Mucosa of descending colon (tissue), 3 donors: ENCODE results near the gene NOXA1. TPM values are rescaled to one million over a fixed set of nuclear protein-coding genes. Genes with fewer than 3 reads are reported as not detected.

Experiments used
- ATAC-seq: fragments of 200-7000 bp; cut with Tn5 transposase; one replicate; pipeline ENCODE4 v1.9.1; 2020; ENCODE audit warnings: mild to moderate bottlenecking, moderate library complexity
- DNase-seq, 3 donors: peaks; one replicate each; pipeline ENCODE4 v3.0.0-alpha.2; 2020
- H3K36me3 ChIP-seq: fragments of 200-600 bp; one replicate; pipeline ENCODE4 v1.8.0; 2021; ENCODE audit warnings: low read depth, mild to moderate bottlenecking
- H3K4me1 ChIP-seq: fragments of 200-600 bp; one replicate; pipeline ENCODE4 v1.8.0; 2021; ENCODE audit warnings: low read depth, mild to moderate bottlenecking
- H3K4me3 ChIP-seq: fragments of 200-600 bp; one replicate; pipeline ENCODE4 v1.8.0; 2021; ENCODE audit warnings: mild to moderate bottlenecking
- H3K9me3 ChIP-seq: fragments of 200-600 bp; one replicate; pipeline ENCODE4 v1.8.0; 2021; ENCODE audit warnings: mild to moderate bottlenecking
- intact Hi-C, 2 donors: fragments of 100-400 bp; cut with DNase I in 1 of 2; cut with micrococcal nuclease in 1 of 2; formaldehyde crosslinking; loops; one replicate each; pipeline versions ENCODE4 v1.11.0 to v1.11.1; 2022; cut with DNase I, micrococcal nuclease
- microRNA-seq: library from miRNA; unstranded; fragments of <30 nt; microRNA quantifications from one replicate; pipeline ENCODE4, GENCODE V29; 2019
- total RNA-seq, 3 donors: library from RNA; stranded (reverse); fragmentation: NEBNext Ultra II Directional in 2 of 3; extraction: Animal tissue kit (Norgen Biotek cat#: 25700) in 2 of 3; gene quantifications; one replicate each; pipeline versions ENCODE4 v1.2.1 to v1.2.4, GENCODE V29; 2021 to 2023
- TF ChIP-seq, protein P1 (sequence below): fragments of 200-600 bp; IDR thresholded peaks from one replicate; pipeline ENCODE4 v1.8.0; 2022; ENCODE audit warnings: antibody characterized with exemption, mild to moderate bottlenecking
- donor health status: DM: no; HTN: no; CAD: no; lungs with moderate emphysema.
- donor health status: DM: no; HTN: no; CAD: no.
- donor health status: DM: no; HTN: yes; CAD: no.

The NOXA1 gene
- total RNA-seq, 3 donors from 2014 or later = 18.0 to 41.5 (median 27.2) TPM

DNA sequence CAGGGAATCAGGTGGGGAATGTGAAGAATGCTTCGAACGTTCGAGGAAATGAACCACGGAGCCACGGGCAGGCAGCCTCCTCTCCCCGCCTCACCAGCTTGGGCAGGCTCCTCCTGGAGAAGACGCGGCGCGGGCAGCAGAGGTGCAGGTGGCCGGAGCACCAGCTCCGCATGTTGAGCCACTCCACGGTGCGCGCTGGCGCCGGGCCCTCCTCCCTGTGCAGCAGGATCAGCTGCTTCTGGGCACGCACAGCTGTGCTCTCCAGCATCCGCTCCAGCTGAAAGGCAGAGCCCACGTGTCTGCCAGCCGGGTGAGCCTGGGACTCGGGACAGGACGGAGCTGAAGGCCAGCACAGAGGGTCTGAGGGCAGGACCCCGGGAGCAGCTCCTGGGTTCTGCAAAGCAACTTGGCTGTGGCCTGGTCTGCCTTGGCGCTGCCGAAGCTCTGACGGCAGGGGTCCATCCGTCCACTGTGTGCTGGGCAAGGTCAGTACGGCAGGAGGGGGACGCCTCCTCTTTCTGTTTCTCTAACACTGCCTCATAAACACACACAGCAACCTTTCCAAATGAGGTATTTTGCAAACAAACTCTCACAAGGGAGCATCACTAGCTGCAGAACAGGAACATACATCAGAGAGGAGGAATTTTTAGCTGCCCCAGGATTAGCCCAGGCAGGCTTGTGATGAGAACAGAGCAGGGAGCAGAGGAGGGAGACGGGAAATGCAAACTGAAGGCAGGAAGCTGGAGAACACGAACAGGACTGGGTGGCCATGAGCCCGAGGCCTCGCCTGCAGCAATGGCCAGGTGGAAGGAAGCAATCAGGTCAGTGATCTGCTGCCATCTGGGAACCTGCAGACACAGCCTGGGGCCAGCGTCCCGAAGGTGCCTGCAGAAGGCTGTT is 56.0 kb downstream of the NOXA1 start:
- Histone ChIP-seq H3K9me3 (peaks cover 15% of the 10 kb centered on the region), H3K36me3 (no peaks in the 10 kb centered on the region), H3K4me1 (no peaks in the 10 kb centered on the region), H3K4me3 (no peak overlapping the region)
- ATAC-seq (no peak), DNase-seq (peak in 2 of 3 donors; percentile 15 to 34)
- TF ChIP-seq, protein P1, sequence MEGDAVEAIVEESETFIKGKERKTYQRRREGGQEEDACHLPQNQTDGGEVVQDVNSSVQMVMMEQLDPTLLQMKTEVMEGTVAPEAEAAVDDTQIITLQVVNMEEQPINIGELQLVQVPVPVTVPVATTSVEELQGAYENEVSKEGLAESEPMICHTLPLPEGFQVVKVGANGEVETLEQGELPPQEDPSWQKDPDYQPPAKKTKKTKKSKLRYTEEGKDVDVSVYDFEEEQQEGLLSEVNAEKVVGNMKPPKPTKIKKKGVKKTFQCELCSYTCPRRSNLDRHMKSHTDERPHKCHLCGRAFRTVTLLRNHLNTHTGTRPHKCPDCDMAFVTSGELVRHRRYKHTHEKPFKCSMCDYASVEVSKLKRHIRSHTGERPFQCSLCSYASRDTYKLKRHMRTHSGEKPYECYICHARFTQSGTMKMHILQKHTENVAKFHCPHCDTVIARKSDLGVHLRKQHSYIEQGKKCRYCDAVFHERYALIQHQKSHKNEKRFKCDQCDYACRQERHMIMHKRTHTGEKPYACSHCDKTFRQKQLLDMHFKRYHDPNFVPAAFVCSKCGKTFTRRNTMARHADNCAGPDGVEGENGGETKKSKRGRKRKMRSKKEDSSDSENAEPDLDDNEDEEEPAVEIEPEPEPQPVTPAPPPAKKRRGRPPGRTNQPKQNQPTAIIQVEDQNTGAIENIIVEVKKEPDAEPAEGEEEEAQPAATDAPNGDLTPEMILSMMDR = no peak
- intact Hi-C loops = no loop called here

DNA sequence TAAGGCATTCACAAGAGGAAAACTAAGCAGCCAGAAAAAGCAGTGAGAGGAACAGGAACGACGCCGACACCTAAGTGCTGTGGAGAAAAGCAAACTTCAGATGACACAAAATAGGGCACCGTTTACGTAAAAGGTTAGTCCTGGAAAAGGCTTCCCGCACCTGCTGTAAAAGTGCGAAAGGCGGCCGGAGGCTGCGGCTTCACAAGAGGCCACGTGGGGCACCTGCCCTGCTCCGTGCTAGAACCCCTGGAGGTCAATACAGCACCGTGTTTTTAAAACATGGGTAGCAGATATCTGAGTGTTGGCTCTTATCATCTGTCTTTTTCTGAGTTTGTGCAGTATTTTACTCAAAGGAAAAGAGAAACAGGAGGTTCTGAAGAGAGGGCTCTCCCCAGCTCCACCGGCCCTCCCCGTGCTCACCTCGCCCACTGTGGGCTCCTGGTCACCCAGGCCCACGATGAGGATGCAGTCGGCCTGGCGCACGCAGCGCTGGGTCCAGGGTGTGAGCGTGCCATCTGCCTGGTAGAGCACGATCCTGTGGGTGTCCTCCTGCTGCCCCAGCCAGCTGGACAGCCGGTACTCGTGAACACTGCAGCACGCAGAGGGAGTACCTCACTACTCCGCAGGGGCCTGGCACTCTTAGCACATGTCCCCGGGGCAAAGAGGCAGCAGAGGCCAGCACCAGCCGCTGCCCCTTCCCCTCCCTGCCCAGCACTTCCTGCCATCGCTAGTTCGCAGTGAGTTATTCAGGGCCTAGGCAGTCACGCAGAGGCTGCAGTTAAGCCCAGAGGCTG is 56.9 kb downstream of the NOXA1 start:
- no peak overlapping the region for H3K4me3 ChIP-seq
- ATAC-seq = no peak
- intact Hi-C loops = no loop called here
- H3K9me3 ChIP-seq = peaks cover 11% of the 10 kb centered on the region
- TF ChIP-seq, protein P1 = no peak
- no peaks in the 10 kb centered on the region for H3K36me3 ChIP-seq
- DNase-seq = peak in 1 of 3 donors; percentile 41
- H3K4me1 ChIP-seq = no peaks in the 10 kb centered on the region

DNA sequence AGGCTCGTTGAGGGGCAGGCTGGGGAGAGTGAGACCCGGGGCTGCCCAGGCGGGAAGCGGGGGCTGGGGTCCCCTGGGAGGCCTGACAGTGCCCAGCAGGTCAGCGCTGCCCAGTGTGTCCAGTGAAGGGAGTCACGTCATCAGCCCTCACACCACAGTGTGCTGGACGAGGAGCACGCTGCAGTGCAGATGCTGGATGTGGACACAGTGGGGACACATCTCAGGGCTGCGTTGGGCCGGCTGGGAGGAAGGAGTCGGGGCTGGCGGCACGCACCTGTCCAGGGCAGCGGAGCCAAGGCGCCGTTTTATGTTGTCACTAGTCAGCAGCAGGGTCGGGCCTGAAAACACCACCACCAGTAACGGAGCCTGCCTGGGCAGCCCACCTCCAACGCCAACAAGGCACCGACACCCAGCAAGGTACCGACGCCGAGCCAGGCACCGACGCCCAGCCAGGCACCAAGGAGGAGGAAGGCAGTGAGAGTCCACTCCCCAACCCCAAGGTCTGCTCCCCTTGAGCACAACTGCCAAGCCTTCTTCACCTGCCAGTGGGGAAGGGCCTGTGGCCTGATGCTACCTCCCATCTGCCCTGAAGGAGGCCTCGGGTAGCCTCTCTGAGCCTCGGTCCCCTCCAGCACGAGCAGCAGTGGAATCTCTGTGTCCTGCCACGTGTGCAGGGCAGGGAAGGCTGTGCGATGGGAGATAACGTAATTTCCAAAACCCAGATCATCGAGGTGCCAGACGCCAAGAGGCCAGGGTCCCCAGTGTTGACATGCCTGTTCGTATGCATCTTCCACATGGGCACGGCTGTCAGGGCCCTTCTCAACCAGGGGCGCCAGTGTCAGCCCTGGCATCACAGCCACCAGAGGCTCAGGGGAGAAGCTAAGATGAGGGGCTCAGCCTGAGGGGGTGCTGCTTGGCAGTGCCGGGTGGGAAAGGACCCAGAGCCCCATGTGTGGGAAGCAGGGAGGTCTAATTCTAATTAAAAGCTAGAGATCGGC is 57.8 kb downstream of the NOXA1 start:
- intact Hi-C loops = no loop called here
- DNase-seq = peak in 2 of 3 donors; percentile 14 to 48
- Histone ChIP-seq H3K4me3 (no peak overlapping the region), H3K9me3 (peaks cover 2% of the 10 kb centered on the region), H3K4me1 (no peaks in the 10 kb centered on the region), H3K36me3 (no peaks in the 10 kb centered on the region)
- no peak for ATAC-seq
- TF ChIP-seq, protein P1 = no peak

DNA sequence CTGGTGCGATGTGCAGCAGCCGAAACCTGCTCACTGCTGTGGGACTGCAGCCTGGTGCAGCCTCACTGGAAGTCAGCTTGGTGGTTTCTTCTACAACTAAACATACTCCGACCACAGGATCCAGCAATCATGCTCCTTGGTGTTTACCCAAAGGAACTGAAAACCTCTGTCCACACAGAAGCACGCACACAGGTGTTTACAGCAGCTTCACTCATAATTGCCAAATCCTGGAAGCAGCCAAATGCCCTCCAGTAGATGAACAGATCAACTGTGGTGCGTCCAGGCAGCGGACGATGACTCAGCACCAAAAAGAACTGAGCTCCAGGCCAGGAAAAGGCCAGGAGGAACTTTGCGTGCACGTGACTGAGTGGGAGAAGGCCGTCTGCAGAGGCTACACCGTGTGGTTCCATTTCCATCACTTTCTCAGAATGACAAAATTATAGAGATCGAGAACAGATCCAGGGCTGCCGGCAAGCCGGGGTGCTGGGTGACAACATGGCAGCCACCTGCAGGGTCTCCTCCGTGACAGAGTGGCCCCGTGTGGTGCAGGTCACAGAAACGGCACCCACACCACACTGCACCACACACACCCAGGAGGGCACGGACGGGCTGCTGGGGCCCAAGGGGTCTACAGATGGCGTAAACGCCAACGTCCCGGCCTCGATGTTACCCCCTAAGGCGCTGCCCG is 59.0 kb downstream of the NOXA1 start:
- no peaks in the 10 kb centered on the region for H3K9me3 ChIP-seq
- ATAC-seq (peak; percentile 40), DNase-seq (peak; percentile 24 to 50 (median 35))
- H3K4me3 ChIP-seq = no peak overlapping the region
- intact Hi-C loops = no loop called here
- H3K36me3 ChIP-seq = no peaks in the 10 kb centered on the region
- TF ChIP-seq, protein P1 = no peak
- no peaks in the 10 kb centered on the region for H3K4me1 ChIP-seq

Small RNAs within 50 kb of the gene (microRNA-seq; reads per million reads assigned to microRNA genes)
- not detected for gene MIR7114

Other genes starting within 250 kb of the NOXA1 start
- 10 to 100 TPM; 60.8 to 65.9 (median 61.7) TPM for gene ANAPC2, start 234.8 kb upstream of the NOXA1 start, total RNA-seq
- 10 to 100 TPM; 56.7 to 71.1 (median 64.0) TPM for gene SSNA1, start 234.7 kb upstream of the NOXA1 start, total RNA-seq
- gene TPRN, start 222.7 kb upstream of the NOXA1 start, total RNA-seq = 100 to 1,000 TPM in 2 of 3 donors, 10 to 100 TPM in 1; 73.8 to 170 (median 122) TPM
- 10 to 100 TPM; 30.6 to 40.4 (median 40.0) TPM for gene TMEM203, start 217.7 kb upstream of the NOXA1 start, total RNA-seq
- 10 to 100 TPM; 15.9 to 19.7 (median 19.0) TPM for gene NDOR1, start 217.7 kb upstream of the NOXA1 start, total RNA-seq
- 1 to 10 TPM; 5.3 to 7.1 (median 5.8) TPM for gene RNF208, start 201.2 kb upstream of the NOXA1 start, total RNA-seq
- not detected for gene CYSRT1, start 198.2 kb upstream of the NOXA1 start, total RNA-seq
- not detected for gene RNF224, start 195.9 kb upstream of the NOXA1 start, total RNA-seq
- not detected for gene SLC34A3, start 192.5 kb upstream of the NOXA1 start, total RNA-seq
- gene TUBB4B, start 182.1 kb upstream of the NOXA1 start, total RNA-seq = 100 to 1,000 TPM; 286 to 379 (median 332) TPM
- not detected for gene STPG3, start 172.1 kb upstream of the NOXA1 start, total RNA-seq
- gene NELFB, start 168.1 kb upstream of the NOXA1 start, total RNA-seq = 10 to 100 TPM; 52.9 to 66.2 (median 60.5) TPM
- gene TOR4A, start 145.7 kb upstream of the NOXA1 start, total RNA-seq = 10 to 100 TPM; 23.3 to 48.6 (median 45.3) TPM
- gene NRARP, start 121.1 kb upstream of the NOXA1 start, total RNA-seq = 100 to 1,000 TPM in 2 of 3 donors, 10 to 100 TPM in 1; 61.4 to 171 (median 146) TPM
- 10 to 100 TPM; 39.4 to 56.7 (median 40.1) TPM for gene EXD3, start 231 bp upstream of the NOXA1 start, total RNA-seq
- gene ENTPD8, start 18.0 kb downstream of the NOXA1 start, total RNA-seq = 100 to 1,000 TPM in 1 of 3 donors, 10 to 100 TPM in 2; 36.7 to 127 (median 74.8) TPM
- gene NSMF, start 35.9 kb downstream of the NOXA1 start, total RNA-seq = 10 to 100 TPM; 30.1 to 48.0 (median 43.4) TPM
- gene PNPLA7, start 127.0 kb downstream of the NOXA1 start, total RNA-seq = 10 to 100 TPM; 16.7 to 27.4 (median 17.2) TPM
- 10 to 100 TPM; 67.1 to 93.8 (median 93.5) TPM for gene MRPL41, start 128.5 kb downstream of the NOXA1 start, total RNA-seq
- 10 to 100 TPM; 24.5 to 33.5 (median 29.3) TPM for gene DPH7, start 155.5 kb downstream of the NOXA1 start, total RNA-seq
- gene ZMYND19, start 167.1 kb downstream of the NOXA1 start, total RNA-seq = 10 to 100 TPM; 14.2 to 18.5 (median 18.4) TPM
- 100 to 1,000 TPM in 1 of 3 donors, 10 to 100 TPM in 2; 58.1 to 111 (median 100.0) TPM for gene ARRDC1, start 182.3 kb downstream of the NOXA1 start, total RNA-seq
- 10 to 100 TPM; 78.4 to 90.8 (median 83.3) TPM for gene EHMT1, start 195.6 kb downstream of the NOXA1 start, total RNA-seq